Sigmoid colon (tissue), 4 donors: ENCODE measurements around the gene SULT1C4.

Source experiments
- EP300 ChIP-seq, 4 donors: sonication (generic); formaldehyde crosslinking; IDR thresholded peaks; one replicate each; pipeline ENCODE4 v1.6.1; 2017; ENCODE audit warnings: antibody characterized with exemption in 4 of 4
- POLR2A ChIP-seq, 2 donors: fragments of 450-650 bp; IDR thresholded peaks; one replicate each; pipeline ENCODE4 v1.6.1; 2016; ENCODE audit warnings: antibody characterized with exemption in 2 of 2, mild to moderate bottlenecking in 2 of 2, moderate library complexity in 2 of 2
- TF ChIP-seq, protein P1 (sequence below), 4 experiments: fragments of 450-650 bp in 3 of 4; fragments of 200-600 bp in 1 of 4; IDR thresholded peaks; one replicate each; pipeline ENCODE4 v1.5.1; 2016 to 2019; ENCODE audit warnings: antibody characterized with exemption in 4 of 4, mild to moderate bottlenecking in 3 of 4, moderate library complexity in 2 of 4

DNA sequence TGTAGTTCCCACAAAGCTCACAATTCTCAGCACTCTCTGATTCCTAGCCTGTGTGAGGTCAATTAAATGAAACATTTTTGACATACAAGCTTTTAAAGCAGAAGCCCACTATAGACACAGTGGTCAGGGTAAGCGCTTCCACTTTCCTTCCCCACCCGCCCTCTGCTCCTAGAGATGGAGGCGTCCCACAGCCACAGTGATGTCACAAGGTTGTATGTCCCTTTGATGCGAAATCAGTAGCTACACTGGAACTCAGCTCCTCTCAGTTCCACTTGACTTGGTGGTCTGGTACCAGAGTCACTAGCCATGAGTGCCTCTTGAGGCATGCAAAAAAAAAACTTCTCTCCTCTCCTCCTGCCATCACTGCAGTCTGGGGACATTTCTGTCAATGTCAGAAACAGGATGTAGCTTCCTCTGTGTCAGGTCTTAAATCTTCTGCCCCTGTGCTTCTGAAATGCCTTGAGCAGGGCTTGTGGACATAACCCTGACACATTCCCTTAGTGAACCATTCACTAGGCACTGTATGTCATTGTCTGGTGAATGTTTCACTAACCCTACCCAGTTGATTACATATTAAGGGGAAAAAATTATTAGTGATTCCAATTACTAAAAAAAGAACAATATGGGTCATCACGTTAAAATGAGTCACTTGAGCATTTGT lies 7.8 kb downstream of the SULT1C4 start:
- TF ChIP-seq EP300 (IDR thresholded peaks at IDR 0.05) (no peak), POLR2A (IDR thresholded peaks at IDR 0.05) (no peak)
- TF ChIP-seq, protein P1, sequence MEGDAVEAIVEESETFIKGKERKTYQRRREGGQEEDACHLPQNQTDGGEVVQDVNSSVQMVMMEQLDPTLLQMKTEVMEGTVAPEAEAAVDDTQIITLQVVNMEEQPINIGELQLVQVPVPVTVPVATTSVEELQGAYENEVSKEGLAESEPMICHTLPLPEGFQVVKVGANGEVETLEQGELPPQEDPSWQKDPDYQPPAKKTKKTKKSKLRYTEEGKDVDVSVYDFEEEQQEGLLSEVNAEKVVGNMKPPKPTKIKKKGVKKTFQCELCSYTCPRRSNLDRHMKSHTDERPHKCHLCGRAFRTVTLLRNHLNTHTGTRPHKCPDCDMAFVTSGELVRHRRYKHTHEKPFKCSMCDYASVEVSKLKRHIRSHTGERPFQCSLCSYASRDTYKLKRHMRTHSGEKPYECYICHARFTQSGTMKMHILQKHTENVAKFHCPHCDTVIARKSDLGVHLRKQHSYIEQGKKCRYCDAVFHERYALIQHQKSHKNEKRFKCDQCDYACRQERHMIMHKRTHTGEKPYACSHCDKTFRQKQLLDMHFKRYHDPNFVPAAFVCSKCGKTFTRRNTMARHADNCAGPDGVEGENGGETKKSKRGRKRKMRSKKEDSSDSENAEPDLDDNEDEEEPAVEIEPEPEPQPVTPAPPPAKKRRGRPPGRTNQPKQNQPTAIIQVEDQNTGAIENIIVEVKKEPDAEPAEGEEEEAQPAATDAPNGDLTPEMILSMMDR (IDR thresholded peaks at IDR 0.05), result no peak
